AML-193 (cell line): ENCODE measurements around the gene LCMT1.
"Not testable (repeated sequence)": the region's sequence is repeated elsewhere in the genome, so short reads cannot be mapped to it uniquely, and the experiment has no call there.

Source experiments
- DNase-seq, 2 experiments: peaks; one replicate each; lab custom pipeline; 2025; lab: John Stamatoyannopoulos, UW

LCMT1 gene

DNA sequence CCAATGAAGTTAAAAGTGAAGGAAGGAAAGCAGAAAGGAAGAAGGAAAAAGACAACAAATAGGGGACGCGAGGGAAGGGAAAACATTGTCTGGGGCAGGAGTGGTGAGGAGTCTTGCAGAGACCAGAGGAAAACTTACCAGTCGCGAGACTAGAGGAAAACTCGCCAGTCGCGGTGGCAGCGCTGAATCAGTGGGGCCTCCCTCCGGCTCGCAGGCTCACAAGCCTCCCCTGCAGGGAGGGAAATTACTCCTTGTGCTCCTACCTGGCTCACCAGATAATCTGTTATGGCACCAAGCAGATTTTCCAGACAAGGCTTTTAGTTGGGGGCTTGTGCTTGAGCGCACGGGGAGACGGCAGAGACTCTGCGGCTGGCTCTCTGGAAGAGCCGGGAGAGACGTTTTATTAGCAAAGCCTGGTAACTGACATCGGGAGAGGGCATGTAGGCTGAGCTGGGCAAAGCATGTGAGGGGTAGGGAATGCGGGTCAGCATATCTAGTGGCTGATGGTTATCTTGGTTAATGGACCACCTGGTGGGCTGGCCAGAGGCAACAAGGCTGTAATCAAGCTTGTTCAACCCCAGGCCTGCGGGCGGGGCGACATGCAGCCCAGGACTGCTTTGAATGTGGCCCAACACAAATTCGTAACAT is 37.1 kb downstream of the LCMT1 start:
- DNase-seq = no peak

GRCh38 chr16:25151996-25152395 is 40.5 kb downstream of the LCMT1 start:
- no peak for DNase-seq

- no peak for DNase-seq
These were observed 44.3 kb downstream of the LCMT1 start for GRCh38 chr16:25155553-25156460.

GRCh38 chr16:25157271-25157875 is 45.8 kb downstream of the LCMT1 start:
- no peak for DNase-seq

- DNase-seq = no peak
These were observed 46.9 kb downstream of the LCMT1 start for GRCh38 chr16:25158401-25158800.

DNA sequence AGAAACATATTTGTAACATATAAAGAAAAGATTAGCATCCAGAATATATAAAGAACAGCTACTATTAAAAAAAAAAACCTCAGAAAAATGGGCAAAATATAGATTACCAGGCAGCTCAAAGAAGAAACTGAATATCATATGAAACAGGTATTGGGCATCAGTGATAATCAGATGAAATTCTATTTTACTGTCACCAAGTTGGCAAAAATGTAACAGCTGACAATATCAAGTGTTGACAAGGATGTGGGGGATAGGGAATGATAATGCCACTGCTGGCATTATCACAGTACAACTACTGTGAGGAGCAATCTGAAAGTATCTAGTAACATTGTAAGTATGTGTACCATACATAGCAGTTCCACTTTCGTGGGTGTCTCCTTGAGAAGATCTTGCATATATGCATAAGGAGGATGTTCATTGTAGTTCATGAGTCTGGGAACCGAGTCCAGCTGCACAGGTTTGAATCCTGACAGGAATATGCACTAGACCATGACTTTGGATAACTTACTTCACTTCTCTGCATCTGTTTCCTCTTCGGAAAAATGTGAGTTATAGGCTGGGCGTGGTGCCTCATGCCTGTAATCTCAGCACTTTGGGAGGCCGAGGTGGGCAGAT is 50.3 kb downstream of the LCMT1 start:
- no peak for DNase-seq

DNA sequence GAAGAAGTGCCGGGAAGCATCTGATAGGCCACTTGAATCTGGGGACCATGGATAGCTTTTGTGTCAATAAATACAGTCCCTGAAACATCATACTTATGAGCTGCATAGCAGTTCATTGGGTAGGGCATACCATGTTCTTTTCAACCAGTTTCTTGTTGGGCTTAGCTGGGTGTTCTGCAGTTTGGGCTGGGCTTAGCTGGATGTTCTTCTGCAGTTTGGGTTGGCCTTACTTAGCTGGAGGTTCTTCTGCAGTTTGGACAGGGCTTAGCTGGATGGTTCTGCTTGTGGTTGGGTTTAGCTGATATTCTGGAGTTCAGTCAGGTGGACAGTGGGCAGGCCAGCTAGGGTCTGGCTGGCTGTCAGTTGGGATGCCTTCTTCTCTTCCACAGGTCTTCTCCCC is 52.1 kb downstream of the LCMT1 start:
- no peak for DNase-seq

DNA sequence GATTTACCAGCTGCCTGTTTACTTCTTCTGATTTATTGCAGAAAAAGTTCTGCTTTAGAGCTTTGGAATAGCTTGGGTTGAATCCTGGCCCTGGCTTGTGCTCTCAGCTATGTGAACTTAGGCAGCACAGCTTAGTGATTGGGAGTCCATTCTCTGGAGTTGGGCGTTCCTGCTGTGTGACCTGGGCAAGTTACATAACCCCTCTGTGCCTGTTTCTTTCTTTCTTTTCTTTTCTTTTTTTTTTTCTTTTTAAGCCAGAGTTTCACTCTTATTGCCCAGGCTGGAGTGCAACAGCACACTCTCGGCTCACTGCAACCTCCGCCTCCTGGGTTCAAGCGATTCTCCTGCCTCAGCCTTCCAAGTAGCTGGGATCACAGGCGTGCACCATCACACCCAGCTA is 53.7 kb downstream of the LCMT1 start:
- DNase-seq = no peak

GRCh38 chr16:25167920-25168319 is 56.4 kb downstream of the LCMT1 start:
- DNase-seq = not testable (repeated sequence)

DNA sequence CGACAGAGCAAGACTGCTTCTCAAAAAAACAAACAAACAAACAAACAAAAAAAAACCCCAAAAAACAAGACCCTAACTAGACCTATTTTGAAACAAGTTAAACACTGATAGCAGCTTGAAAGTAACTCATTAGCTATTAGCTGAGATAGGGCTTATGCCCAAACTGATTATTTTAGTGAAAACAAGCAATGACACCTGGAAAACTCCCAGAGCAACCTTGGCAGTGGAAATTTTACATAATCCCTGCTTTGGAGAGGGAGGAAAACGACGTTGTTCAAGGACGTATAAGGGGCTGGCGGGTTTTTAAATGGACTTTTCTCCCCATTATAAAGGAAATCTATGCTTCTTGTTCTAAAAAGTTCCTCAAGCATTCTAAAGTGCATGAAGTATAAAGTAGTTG is 59.8 kb downstream of the LCMT1 start:
- no peak for DNase-seq

DNA sequence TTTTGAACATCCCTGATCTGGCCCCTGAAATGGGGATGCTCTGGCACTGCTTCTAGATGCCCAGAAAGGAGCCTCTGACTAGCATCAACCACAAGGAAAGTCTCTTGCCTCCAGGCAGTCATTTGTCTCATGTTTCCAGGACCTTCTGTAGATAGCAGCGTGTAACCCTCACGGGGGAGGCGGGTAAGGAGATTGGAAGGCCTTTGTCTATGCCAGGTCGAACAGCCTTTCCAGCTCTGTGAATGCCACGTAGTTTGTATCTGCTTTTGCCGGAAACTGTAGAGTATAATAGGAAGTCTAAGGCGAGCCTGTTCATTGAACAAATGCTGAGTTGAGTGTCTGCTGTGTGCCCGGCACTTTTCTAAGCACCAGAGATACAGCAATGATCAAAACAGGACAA is 61.3 kb downstream of the LCMT1 start:
- DNase-seq = no peak

DNA sequence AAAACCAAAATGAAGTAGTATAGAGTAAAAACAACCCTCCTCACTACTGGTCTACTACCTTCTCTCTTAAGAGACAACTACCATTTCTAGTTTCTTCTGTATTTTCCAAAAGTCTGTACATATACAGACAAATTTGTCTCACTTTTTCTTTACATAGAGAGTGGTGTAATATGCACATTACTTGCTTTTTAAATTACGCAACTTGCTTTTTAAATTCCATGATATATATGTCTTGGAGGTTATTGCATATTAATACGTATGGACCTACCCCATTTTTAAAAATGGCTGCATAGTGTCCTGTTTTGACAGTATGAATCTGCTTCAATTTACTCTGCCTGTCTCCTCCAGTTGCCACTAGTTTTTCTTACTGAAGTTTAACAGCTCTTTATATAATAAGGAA is 62.7 kb downstream of the LCMT1 start:
- DNase-seq = no peak

DNA sequence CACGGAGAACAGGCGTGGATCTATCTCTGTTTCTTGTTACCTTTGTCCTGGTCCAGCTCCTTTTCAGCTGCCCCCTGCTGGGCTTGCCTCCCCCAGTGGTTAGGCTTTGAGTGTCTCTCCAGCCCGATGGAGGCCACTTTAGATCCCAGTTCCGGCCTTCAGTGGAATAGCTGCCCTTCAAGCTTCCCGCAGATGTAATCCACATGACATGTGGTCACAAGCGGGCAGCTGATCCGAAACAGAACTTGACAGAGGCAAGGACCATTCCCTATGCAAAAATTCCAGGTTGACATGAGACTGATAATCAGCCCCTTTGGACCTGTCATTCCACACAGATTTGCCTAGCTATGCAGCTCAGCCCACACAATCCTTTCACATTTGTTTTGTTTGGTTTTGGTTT is 64.6 kb downstream of the LCMT1 start:
- DNase-seq = no peak

DNA sequence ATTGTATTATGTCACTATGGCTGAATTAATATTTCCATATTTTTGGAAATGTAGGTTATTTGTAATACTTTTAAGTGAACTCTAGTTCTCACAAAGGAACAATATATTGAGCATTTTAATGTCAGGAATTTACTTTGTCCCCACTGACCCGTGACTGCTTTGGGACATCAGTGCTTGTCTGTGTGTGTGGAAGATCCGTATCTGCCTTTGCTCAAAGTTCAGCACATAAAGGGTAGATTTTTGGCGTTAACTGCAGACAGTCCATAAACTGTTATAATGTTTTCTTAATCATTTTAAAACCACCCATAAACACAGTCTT is 65.9 kb downstream of the LCMT1 start:
- DNase-seq = no peak

GRCh38 chr16:25177831-25178688 is 66.5 kb downstream of the LCMT1 start:
- no peak for DNase-seq

DNA sequence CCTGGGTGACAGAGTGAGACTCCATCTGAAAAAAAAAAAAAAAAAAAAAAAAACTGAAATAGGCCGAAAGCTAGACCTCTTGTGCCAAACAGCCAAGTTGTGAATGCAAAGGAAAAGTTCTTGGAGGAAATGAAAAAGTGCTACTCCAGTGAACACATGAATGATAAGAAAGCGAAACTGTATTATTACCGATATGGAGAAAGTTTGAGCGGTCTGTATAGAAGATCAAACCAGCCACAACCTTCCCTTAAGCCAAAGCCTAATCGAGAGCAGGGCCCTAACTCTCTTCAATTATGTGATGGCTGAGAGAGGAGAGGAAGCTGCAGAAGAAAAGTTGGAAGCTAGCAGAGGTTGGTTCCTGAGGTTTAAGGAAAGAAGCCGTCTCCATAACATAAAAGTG is 69.7 kb downstream of the LCMT1 start:
- not testable (repeated sequence) for DNase-seq

GRCh38 chr16:25184771-25185170 is 73.2 kb downstream of the LCMT1 start:
- no peak for DNase-seq

GRCh38 chr16:25187491-25187795 is 75.9 kb downstream of the LCMT1 start:
- no peak for DNase-seq

- no peak for DNase-seq
These were observed 77.8 kb downstream of the LCMT1 start for GRCh38 chr16:25189305-25189704.

DNA sequence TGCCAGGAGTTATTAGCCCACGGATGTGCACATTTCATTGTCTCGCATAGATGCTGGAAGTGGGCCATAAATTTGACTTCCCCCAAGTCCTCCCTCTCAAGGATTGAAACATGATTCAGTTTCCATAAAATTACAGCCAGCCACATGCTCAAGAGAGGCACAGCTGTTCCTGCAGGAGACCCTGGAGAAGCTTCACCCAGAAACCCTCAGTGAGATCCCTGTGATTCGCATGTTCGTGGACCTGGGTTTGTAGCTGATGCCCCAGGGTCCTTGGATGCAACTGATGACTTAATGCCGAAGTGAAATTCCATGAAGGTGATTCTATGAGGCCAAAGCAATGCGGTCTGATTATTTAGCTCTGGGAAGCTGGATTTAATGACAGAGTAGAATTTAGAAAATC is 80.6 kb downstream of the LCMT1 start:
- no peak for DNase-seq

DNA sequence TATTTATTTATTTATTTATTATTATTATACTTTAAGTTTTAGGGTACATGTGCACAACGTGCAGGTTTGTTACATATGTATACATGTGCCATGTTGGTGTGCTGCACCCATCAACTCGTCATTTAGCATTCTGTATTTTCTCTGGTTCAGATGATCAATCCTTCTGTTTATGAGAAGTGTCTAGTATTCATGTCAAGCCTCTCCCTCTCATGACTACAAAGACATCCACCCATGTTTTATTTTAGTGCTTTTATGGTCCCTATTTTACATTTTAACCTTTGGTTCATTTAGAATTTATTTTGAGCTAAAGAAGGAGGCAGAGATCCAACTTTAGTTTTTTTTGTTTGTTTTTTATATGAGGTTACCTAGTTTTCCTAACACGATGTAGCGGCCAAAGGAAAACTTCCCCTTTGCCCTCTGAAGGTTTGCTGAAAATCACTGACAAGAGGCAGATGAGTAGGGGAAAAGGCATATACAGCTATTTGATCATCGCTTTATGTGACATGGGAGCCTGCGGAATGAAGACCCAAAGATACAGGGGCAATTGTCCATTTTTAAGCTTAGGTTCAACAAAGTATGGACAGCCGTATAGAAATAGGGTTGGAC is 82.8 kb downstream of the LCMT1 start:
- no peak for DNase-seq

GRCh38 chr16:25198021-25198420 is 86.5 kb downstream of the LCMT1 start:
- DNase-seq = no peak
